SW 1271 (cell line): ENCODE measurements around the gene ACTL9.
"Not testable (repeated sequence)": the region's sequence is repeated elsewhere in the genome, so short reads cannot be mapped to it uniquely, and the experiment has no call there.

Experiments used
- DNase-seq, 2 experiments: peaks; one replicate each; lab custom pipeline; 2025; lab: John Stamatoyannopoulos, UW

ACTL9 gene

GRCh38 chr19:8698433-8699063 lies at the start of gene ACTL9:
Gene ACTL9, minus strand, starts transcription at chr19:8698795. Its CDS starts 94 bp downstream, at chr19:8698701.
- no peak for DNase-seq

DNA sequence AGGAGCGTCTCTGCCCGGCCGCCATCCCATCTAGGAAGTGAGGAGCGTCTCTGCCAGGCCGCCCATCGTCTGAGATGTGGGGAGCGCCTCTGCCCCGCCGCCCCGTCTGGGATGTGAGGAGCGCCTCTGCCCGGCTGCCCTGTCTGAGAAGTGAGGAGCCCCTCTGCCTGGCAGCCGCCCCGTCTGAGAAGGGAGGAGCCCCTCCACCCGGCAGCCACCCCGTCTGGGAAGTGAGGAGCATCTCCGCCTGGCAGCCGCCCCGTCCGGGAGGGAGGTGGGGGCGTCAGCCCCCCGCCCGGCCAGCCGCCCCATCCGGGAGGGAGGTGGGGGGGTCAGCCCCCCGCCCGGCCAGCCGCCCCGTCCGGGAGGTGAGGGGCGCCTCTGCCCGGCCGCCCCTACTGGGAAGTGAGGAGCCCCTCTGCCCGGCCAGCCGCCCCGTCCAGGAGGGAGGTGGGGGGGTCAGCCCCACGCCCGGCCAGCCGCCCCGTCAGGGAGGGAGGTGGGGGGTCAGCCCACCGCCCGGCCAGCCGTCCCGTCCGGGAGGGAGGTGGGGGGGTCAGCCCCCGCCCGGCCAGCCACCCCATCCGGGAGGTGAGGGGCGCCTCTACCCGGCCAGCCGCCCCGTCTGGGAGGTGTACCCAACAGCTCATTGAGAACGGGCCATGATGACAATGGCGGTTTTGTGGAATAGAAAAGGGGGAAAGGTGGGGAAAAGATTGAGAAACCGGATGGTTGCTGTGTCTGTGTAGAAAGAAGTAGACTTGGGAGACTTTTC lies 40.9 kb upstream of the ACTL9 start:
- DNase-seq: not testable (repeated sequence)

DNA sequence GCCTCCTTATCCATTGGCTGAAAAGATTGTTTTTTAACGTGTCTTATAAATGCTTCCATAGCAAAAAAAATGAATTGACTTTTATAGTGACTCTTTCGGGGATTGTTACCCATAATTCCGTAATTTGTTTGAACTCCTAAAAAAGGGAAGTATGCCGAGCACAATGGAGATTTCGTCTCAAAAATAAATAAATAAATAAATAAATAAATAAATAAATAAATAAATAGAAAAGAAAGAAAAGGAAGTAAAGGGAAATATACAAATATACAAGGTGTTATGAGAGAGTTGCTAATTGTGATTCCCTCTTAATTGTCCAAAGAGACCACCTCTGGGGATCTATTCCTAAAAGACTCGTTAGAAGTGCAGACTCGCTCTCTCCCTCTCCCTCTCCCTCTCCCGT lies 39.8 kb upstream of the ACTL9 start:
- no peak for DNase-seq

DNA sequence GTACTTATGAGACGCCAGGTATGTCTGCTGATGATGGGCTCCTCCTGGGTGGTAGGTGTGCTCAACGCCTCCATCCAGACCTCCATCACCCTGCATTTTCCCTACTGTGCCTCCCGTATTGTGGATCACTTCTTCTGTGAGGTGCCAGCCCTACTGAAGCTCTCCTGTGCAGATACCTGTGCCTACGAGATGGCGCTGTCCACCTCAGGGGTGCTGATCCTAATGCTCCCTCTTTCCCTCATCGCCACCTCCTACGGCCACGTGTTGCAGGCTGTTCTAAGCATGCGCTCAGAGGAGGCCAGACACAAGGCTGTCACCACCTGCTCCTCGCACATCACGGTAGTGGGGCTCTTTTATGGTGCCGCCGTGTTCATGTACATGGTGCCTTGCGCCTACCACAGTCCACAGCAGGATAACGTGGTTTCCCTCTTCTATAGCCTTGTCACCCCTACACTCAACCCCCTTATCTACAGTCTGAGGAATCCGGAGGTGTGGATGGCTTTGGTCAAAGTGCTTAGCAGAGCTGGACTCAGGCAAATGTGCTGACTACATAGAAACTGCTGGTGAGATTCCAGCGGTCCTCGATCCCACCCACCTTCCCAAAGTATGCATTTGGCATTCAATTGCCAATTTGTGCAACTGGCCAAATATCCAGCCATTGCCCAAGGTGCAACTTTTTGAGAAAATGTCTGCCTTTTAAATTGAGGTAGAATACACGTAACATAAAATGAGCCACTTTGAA lies 33.0 kb upstream of the ACTL9 start:
- DNase-seq: no peak

DNA sequence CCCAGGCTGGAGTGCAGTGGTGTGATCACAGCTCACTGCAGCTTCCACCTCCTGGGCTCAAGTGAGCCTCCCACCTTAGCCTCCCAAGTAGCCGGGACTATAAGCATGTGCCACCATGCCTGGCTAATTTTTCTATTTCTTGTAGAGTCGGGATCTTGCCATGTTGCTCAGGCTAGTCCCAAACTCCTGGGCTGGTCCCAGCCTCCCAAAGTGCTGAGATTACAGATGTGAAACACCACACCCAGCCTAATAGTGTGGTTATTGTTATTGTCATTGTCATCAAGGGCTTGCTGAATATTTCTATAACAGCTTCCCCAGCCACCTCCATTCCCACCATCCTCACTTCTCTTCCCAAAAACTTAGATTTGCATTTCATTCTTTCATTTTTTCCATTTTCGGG lies 25.7 kb upstream of the ACTL9 start:
- no peak for DNase-seq

DNA sequence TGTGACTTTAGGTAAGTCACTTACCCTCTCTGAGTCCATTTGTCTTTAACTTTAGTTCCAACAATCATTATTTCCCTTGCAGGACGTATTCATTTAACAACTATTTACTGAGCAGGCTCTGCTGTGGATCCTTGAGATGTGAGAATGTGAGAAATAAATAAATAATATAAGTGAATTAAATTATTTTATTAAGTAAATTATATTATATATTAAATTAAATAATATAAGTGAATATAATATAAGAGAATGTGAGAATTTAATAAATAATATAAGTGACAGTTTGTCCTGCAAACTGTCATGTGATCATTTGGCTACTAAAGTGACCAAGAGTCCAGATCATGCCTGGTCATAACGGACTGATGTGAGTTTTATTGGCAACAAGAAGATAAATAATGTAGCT lies 23.4 kb upstream of the ACTL9 start:
- DNase-seq: no peak

GRCh38 chr19:8721334-8721733 lies 22.7 kb upstream of the ACTL9 start, which contains the start of gene OR2Z1:
Gene OR2Z1, plus strand, starts transcription at chr19:8721634. Its CDS starts 9,395 bp downstream, at chr19:8731029.
- DNase-seq: no peak

DNA sequence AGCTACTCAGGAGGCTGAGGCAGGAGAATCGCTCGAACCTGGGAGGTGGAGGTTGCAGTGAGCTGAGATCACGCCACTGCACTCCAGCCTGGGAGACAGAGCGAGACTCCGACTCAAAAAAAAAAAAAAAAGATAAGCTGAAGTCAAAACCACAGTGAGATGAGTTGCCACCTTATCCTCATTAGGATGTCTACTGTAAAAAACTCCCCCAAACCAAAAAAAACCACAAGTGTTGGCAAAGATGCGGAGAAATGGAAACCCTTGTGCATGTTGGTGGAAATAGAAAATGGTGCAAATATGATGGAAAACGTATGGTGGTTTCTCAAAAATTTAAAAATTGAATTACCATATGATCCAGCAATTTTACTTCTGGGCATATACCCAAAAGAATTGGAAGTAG lies 11.7 kb upstream of the ACTL9 start:
- not testable (repeated sequence) for DNase-seq

- DNase-seq: no peak
Observed at GRCh38 chr19:8705742-8706141, 7.1 kb upstream of the ACTL9 start.

GRCh38 chr19:8705304-8705703 lies 6.7 kb upstream of the ACTL9 start:
- not testable (repeated sequence) for DNase-seq

- DNase-seq: no peak
Observed at GRCh38 chr19:8703223-8703622, 4.6 kb upstream of the ACTL9 start.

DNA sequence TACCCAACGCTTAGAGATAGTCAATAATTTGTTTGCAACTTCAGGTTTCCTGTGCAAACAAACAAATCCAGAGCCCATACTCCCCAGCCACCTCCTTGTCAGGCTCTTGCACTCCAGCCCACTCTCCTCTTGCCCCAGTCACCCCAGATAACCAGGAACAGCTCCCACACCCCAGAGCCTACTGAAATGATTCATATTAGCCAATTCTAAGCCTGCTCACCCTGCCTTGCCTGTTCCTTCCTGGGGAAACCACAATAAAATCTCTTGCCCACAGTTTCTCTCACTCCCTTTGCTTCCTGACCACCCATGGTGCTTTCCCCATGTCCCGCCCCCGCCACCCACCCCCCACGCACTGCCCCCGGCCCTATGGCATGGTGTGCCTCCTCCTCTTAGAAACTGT lies 3.8 kb upstream of the ACTL9 start:
- DNase-seq: no peak

GRCh38 chr19:8700956-8701355 lies 2.4 kb upstream of the ACTL9 start:
- no peak for DNase-seq

DNA sequence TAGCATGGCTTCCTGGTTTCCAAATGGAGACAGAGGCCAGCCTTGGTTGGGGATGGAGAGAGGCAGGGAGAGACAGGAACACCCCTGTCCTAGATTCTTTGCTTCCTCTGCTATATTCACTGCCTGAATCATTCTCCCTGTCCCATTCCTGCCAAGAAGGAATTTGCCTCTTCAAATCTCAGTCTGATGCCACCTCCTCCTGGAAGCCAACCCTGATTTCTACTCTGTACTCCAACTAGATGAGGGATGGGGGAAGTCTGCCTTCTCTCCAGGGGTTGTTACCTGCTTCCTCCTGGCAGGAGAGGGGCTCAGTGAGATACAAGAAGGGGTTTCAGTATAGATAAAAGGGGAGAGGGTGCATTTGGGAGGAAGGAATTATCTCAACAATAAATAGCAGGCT lies 1.3 kb upstream of the ACTL9 start:
- no peak for DNase-seq

DNA sequence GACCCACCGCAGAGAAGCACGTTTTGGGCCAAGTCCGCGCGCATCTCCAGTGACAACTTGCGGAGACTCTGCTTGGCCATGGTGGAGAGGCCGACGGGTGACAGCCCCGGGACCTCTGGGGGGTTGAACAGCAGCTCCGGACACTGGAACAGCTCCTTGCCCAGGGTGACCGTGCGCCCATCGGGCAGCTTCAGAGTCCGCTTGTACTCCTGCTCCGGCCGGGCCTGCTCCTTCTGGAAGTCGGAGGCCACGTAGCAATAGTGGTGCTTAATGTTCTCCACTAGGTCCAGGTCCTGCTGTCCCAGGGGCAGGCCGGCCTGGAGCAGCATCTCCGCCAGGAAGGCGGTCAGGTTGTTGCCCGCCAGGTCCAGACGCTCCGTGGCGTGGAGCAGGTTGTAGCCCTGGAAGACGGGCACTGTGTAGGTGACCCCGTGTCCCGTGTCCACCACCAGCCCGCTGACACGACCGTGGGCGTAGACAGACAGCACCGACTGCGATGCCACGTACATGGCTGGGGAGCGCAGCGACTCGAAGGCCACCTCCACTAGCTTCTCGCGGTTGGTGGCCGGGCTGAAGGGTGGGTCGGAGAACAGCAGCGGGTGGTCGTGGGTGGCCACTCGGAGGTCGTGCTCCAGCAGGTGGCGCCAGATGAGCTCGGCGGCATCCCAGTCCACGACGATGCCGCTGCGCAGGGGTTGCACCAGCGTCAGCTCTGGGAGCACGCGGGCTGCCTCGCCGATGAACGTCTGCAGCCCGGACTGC lies 743 bp downstream of the ACTL9 start:
- DNase-seq: no peak

GRCh38 chr19:8696993-8697392 lies 1.6 kb downstream of the ACTL9 start:
- no peak for DNase-seq

DNA sequence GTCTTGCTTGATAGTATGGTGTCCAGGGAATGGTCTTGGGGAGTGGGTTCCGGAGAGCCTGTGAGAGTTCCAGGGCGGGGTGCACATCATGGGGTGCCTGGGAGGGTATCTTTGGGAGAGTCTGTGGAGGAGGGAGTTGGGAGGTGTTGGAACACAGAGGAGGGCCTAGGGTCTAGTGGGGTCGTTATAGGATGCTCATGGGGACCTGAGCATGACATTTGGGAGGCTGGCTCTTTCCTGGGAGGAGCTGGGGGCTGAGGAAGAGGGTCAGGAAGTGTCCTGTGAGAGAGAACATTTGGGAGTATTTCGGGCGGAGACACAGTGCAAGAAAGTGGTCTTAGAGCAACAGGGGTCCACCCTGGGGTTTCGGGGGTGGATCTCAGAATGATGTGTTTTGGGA lies 2.7 kb downstream of the ACTL9 start:
- no peak for DNase-seq

- no peak for DNase-seq
Observed at GRCh38 chr19:8695501-8695900, 3.1 kb downstream of the ACTL9 start.

GRCh38 chr19:8690753-8691539 lies 7.6 kb downstream of the ACTL9 start:
- no peak for DNase-seq

DNA sequence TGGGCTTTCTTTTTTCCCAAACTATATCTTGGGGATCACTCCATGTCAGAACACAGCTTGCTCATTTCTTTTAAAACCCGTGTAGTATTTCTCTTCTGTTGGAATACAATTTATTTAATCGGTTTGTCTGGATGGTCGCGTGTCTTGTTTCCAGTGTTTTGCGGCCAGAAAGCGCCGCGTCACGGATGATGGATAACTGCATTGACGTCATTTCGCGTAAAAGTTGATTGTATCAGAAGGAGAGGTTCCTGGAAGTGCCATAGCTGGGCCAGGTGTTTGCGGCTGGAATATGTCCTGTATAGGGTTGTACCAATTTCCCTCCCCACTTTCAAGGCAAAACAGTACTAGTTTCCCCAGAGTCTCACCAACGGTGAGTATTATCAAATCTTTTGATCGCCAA lies 9.7 kb downstream of the ACTL9 start:
- DNase-seq: no peak

DNA sequence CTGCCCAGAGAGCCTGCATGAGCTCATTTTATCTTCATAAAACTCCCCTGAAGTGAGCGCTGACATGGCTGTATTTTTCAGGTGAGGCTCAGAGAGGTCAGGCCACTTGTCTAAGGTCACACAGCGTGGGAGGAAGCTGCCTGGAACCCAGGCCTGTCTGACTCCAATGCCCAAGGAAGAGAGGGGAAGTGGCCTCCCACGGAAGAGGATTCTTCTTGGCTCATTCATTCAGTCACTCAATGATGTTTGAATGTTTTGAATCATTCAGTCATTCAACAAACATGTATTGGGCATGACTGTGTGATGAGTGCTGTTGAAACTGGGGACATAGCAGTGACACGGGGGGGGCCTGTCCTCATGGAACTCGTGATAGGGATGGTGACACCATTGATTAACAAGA lies 12.0 kb downstream of the ACTL9 start:
- DNase-seq: no peak
